SK-N-SH treated with all-trans-retinoic acid at 6 μM for 48 hours (cell line): ENCODE results near the gene AHCYL2.

Source experiments
- ATAC-seq: fragments of 200-7000 bp; cut with Tn5 transposase; 3 replicates; pipeline ENCODE4 v1.9.1; 2020; ENCODE audit warnings: mild to moderate bottlenecking, moderate library complexity
- ARNTL ChIP-seq: fragments of 450-650 bp; formaldehyde crosslinking; IDR thresholded peaks from 2 replicates; pipeline ENCODE4 v1.5.0; 2020; ENCODE audit warnings: low read depth, mild to moderate bottlenecking, moderate library complexity, borderline replicate concordance
- BACH2 ChIP-seq: fragments of 250-450 bp; sonication (Bioruptor Pico); IDR thresholded peaks from 2 replicates; pipeline ENCODE4 v1.9.0; 2021; ENCODE audit warnings: mild to moderate bottlenecking, borderline replicate concordance
- CREB5 ChIP-seq: fragments of 250-450 bp; sonication (Bioruptor Pico); IDR thresholded peaks from 2 replicates; pipeline ENCODE4 v1.5.1; 2020; ENCODE audit warnings: low read depth, mild to moderate bottlenecking, moderate library complexity
- CSRNP3 ChIP-seq: fragments of 250-450 bp; sonication (Bioruptor Pico); IDR thresholded peaks from 2 replicates; pipeline ENCODE4 v1.5.1; 2021; ENCODE audit warnings: mild to moderate bottlenecking, moderate library complexity
- ESRRG ChIP-seq: fragments of 250-450 bp; sonication (Bioruptor Pico); IDR thresholded peaks from 2 replicates; pipeline ENCODE4 v1.6.1; 2021; ENCODE audit warnings: mild to moderate bottlenecking
- GLIS3 ChIP-seq: fragments of 250-450 bp; sonication (Bioruptor Pico); IDR thresholded peaks from 2 replicates; pipeline ENCODE4 v1.5.0; 2020; ENCODE audit warnings: mild to moderate bottlenecking, moderate library complexity
- ISL1 ChIP-seq: fragments of 250-450 bp; sonication (Bioruptor Pico); IDR thresholded peaks from 2 replicates; pipeline ENCODE4 v2.1.2; 2022; ENCODE audit warnings: mild to moderate bottlenecking, moderate library complexity
- OSR1 ChIP-seq: fragments of 250-450 bp; sonication (Bioruptor Pico); IDR thresholded peaks from 2 replicates; pipeline ENCODE4 v1.8.0; 2022; ENCODE audit warnings: moderate library complexity, mild to moderate bottlenecking, inconsistent platforms
- PATZ1 ChIP-seq: fragments of 250-450 bp; sonication (Bioruptor Pico); IDR thresholded peaks from 2 replicates; pipeline ENCODE4 v1.8.0; 2020; ENCODE audit warnings: mild to moderate bottlenecking, moderate library complexity, borderline replicate concordance
- POU6F1 ChIP-seq: fragments of 250-450 bp; sonication (Bioruptor Pico); IDR thresholded peaks from 2 replicates; pipeline ENCODE4 v1.8.0; 2021; ENCODE audit warnings: low read depth, mild to moderate bottlenecking, moderate library complexity, borderline replicate concordance
- PPARA ChIP-seq: fragments of 250-450 bp; sonication (Bioruptor Pico); IDR thresholded peaks from 2 replicates; pipeline ENCODE4 v1.5.0; 2020; ENCODE audit warnings: mild to moderate bottlenecking, borderline replicate concordance
- RARB ChIP-seq: fragments of 250-450 bp; sonication (Bioruptor Pico); IDR thresholded peaks from 2 replicates; pipeline ENCODE4 v1.8.0; 2021; ENCODE audit warnings: mild to moderate bottlenecking, moderate library complexity
- SNAI2 ChIP-seq: fragments of 250-450 bp; sonication (Bioruptor Pico); IDR thresholded peaks from 2 replicates; pipeline ENCODE4 v1.5.0; 2020; ENCODE audit warnings: mild to moderate bottlenecking, moderate library complexity
- TCF4 ChIP-seq: fragments of 250-450 bp; sonication (Bioruptor Pico); IDR thresholded peaks from 2 replicates; pipeline ENCODE4 v1.8.0; 2021; ENCODE audit warnings: mild to moderate bottlenecking, moderate library complexity, borderline replicate concordance
- TOX ChIP-seq: fragments of 250-450 bp; sonication (Bioruptor Pico); IDR thresholded peaks from 2 replicates; pipeline ENCODE4 v1.8.0; 2021; ENCODE audit warnings: mild to moderate bottlenecking, moderate library complexity, borderline replicate concordance
- TSHZ2 ChIP-seq: fragments of 250-450 bp; sonication (Bioruptor Pico); IDR thresholded peaks from 2 replicates; pipeline ENCODE4 v1.5.0; 2020; ENCODE audit warnings: mild to moderate bottlenecking, moderate library complexity
- ZC3H10 ChIP-seq: fragments of 250-450 bp; sonication (Bioruptor Pico); IDR thresholded peaks from 2 replicates; pipeline ENCODE4 v1.5.1; 2021; ENCODE audit warnings: mild to moderate bottlenecking, moderate library complexity
- ZNF565 ChIP-seq: fragments of 450-650 bp; formaldehyde crosslinking; conservative IDR thresholded peaks from 2 replicates; pipeline ENCODE4 v1.5.0; 2020; ENCODE audit warnings: low read depth, mild to moderate bottlenecking, moderate library complexity
- ZNF70 ChIP-seq: fragments of 450-650 bp; formaldehyde crosslinking; IDR thresholded peaks from 2 replicates; pipeline ENCODE4 v1.5.0; 2020; ENCODE audit warnings: mild to moderate bottlenecking, moderate library complexity
- ZNF8 ChIP-seq: fragments of 450-650 bp; formaldehyde crosslinking; IDR thresholded peaks from 2 replicates; pipeline ENCODE4 v1.5.0; 2020; ENCODE audit warnings: mild to moderate bottlenecking, moderate library complexity

The AHCYL2 gene

GRCh38 chr7:129456421-129456820 lies 231.6 kb downstream of the AHCYL2 start (continued):
- no peak for TF ChIP-seq GLIS3 (CRISPR knock-in tag)
- TF ChIP-seq, all 23 proteins: peak for 0

- TF ChIP-seq TOX (no peak), GLIS3 (CRISPR knock-in tag) (no peak), ZNF70 (no peak), PATZ1 (CRISPR knock-in tag) (no peak), ZC3H10 (CRISPR knock-in tag) (no peak), OSR1 (CRISPR knock-in tag) (no peak), ZNF8 (CRISPR knock-in tag) (no peak), ARNTL (CRISPR knock-in tag) (no peak), TSHZ2 (no peak), RARB (CRISPR knock-in tag) (no peak), POU6F1 (CRISPR knock-in tag) (no peak), ISL1 (CRISPR knock-in tag) (no peak), CREB5 (CRISPR knock-in tag) (no peak), PPARA (CRISPR knock-in tag) (no peak), TCF4 (no peak), CSRNP3 (CRISPR knock-in tag) (no peak), ESRRG (CRISPR knock-in tag) (no peak)
- TF ChIP-seq, all 23 proteins: peak for 0
- ATAC-seq: no peak
These were observed 232.3 kb downstream of the AHCYL2 start for GRCh38 chr7:129457101-129457500.

GRCh38 chr7:129458171-129458570 lies 233.3 kb downstream of the AHCYL2 start:
- no peak for ATAC-seq
- no peak for TF ChIP-seq BACH2 (CRISPR knock-in tag)
- TF ChIP-seq TCF4: no peak
- no peak for TF ChIP-seq ZC3H10 (CRISPR knock-in tag)
- TF ChIP-seq ZNF565 (CRISPR knock-in tag): no peak
- TF ChIP-seq PPARA (CRISPR knock-in tag): no peak
- no peak for TF ChIP-seq ARNTL (CRISPR knock-in tag)
- TF ChIP-seq SNAI2: no peak
- TF ChIP-seq POU6F1 (CRISPR knock-in tag): no peak
- TF ChIP-seq, all 23 proteins: peak for 0
